NCI-H2029 (cell line): Measurements from ENCODE around the gene POLR1F.
A peak's percentile ranks its signal among the peaks of the same experiment; 100 is the strongest.
"Not testable (repeated sequence)": the region's sequence is repeated elsewhere in the genome, so short reads cannot be mapped to it uniquely, and the experiment has no call there.

ENCODE experiments used
- DNase-seq: peaks from one replicate; lab custom pipeline; 2025; lab: John Stamatoyannopoulos, UW

POLR1F gene

GRCh38 chr7:19708397-19709248 lies at the start of gene POLR1F:
TSS of gene POLR1F (minus strand) at chr7:19709037. CDS start at chr7:19709016, 21 bp downstream.
- DNase-seq, result peak; percentile 92

DNA sequence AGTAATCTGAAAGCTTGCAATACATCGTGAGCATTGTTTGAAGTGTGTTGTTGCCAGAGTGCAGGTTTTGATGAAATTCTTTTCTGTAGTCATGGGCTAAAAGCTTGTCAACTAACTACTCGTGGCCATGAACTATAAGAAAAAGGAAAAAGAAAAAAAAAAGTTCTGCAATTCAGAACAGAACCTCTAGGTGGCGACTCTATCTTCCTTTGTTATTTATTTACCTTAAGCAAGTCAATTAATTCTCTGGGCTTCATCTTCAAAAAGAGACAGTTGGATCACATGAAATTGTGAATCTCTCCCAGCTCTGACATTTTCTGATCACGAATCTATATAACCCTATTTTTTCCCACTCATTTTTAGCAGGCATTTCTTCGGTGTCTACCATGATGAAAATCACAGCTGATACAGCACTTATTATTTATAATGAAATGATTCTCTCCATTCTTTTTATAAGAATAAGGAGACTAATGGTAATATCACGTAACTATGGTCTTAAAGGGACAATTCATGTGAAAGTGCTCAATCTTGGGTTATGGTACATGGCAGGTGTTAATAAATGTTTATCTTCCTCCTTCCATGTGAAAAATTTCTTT lies 45.8 kb upstream of the POLR1F start:
- peak; percentile 35 for DNase-seq

GRCh38 chr7:19752020-19752419 lies 43.2 kb upstream of the POLR1F start:
- DNase-seq, result no peak

- DNase-seq, result no peak
Measured at GRCh38 chr7:19749658-19750057, 40.8 kb upstream of the POLR1F start.

DNA sequence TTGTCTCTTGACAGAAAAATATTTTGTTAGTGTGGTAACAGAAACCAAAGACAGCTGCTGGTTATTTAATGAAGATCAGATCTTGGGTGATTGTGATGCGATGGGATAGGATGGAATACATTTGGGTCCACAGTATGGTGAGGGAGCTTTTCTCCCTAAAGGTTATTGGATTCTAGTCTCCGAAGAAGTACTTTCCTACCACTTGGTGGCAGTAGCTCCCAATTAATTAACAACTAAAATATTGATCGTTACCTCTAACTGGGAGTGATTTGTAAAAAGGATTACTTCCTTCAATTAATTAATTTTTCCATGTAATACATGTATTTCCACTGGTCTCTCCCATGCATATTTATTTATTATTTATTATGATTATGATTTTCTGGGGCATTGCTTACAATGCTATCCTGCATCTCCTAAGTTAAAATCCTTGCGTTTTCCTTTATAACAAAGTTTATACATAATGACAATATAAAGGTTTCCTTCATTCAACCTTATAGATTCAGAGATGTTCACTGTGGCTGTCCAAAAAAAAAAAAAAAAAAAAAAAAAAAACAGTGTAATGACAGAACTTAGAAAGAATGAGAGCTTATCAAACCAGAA lies 39.0 kb upstream of the POLR1F start:
- DNase-seq, result peak; percentile 32

GRCh38 chr7:19744075-19744474 lies 35.2 kb upstream of the POLR1F start:
- DNase-seq, result no peak

- DNase-seq, result no peak
Measured at GRCh38 chr7:19728716-19729115, 19.9 kb upstream of the POLR1F start.

- no peak for DNase-seq
Measured at GRCh38 chr7:19725770-19726169, 16.9 kb upstream of the POLR1F start.

DNA sequence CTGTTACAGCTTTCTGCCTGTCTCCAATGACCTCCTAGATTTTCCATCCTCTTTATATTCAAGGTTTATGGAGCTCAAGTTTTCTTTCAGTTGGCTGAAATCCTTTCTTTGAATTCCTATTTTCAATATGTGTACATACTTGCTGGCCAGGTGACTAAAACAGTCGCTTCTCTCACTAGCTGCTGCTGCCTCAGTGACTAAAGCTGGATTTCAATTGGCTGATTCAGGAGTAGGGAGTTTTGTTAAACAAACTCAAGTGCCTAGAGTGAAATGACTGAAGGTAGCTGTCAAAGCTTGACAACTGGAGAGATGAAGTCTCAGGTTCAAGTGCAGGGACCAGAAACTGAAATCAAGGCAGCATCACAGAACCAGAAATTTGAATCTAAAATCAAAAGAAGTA lies 6.7 kb upstream of the POLR1F start:
- DNase-seq, result no peak

GRCh38 chr7:19713676-19714075 lies 4.8 kb upstream of the POLR1F start:
- peak; percentile 1 for DNase-seq

DNA sequence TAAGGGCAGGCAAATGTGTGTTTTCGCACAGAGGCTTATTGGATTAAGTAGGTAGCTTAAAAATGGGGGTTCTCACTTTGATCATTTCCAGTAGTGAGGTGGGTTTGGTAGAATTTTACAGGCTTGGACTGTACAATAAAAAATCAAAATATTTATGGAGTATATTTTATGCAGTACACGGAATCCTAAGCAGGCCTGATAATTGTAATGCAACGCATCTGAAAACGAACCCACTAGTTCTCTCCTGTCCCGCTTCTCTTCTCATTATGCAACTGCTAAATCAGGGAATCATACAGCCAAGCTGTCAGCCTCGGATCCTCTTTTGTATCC lies 377 bp upstream of the POLR1F start:
- DNase-seq, result no peak

GRCh38 chr7:19707240-19707639 lies 1.6 kb downstream of the POLR1F start:
- DNase-seq, result no peak

DNA sequence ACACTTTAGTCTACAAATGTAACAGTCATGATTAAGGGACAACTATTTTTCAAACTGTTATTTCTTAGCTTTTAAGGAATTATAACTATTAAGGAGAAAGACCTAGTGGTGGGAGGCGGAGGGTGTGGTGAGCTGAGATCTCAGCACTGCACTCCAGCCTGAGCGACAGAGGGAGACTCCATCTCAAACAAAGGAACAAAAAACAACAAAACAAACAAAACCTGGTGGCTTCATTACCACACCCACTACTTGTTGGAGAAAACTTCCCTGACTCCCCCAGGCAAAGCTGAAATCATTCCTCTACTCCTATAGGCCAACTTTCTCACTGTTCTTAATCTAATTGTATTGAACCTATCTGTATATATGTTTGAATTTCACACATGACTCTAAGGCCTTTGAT lies 3.2 kb downstream of the POLR1F start:
- DNase-seq, result no peak

DNA sequence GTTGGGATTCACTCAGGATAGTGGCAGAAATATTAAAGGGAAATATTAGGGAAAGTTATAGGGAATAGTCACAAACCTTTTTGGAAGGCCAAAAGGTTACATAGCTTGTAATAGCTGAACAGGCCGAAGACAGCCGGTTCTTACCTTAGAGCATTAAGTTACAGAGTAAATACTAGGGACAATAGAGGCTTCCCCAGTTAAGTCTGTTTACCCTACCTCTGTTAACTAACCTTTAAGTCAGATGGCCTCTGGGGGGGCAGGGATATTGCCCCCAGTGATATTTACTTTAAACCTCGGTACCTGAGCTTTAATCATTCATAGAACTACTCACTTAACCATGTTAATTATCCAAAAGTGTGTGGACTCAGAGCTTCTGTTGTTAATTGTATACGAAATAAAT lies 7.4 kb downstream of the POLR1F start:
- DNase-seq, result peak; percentile 66

- DNase-seq, result no peak
Measured at GRCh38 chr7:19700936-19701335, 7.9 kb downstream of the POLR1F start.

DNA sequence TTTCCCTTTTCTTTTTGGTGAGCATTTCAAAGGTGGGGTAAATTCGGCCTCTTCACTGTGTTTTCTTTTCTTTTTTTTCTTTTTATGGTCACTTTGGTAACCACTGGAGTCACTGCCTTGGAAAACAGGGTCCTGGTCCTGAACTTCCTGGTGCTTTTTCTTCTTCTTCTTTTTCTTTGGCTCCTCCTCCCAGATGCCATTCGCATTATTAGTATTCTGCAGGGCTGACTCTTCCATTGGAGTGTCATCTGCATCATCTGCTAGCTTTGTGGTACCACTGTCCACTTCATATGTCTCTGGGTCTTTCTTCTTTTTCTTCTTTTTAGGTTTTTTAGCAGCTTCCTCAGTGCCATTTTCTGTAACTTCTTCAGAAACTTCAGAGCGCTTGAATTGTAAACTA lies 10.5 kb downstream of the POLR1F start:
- DNase-seq, result no peak

- no peak for DNase-seq
Measured at GRCh38 chr7:19696926-19697325, 11.9 kb downstream of the POLR1F start.

DNA sequence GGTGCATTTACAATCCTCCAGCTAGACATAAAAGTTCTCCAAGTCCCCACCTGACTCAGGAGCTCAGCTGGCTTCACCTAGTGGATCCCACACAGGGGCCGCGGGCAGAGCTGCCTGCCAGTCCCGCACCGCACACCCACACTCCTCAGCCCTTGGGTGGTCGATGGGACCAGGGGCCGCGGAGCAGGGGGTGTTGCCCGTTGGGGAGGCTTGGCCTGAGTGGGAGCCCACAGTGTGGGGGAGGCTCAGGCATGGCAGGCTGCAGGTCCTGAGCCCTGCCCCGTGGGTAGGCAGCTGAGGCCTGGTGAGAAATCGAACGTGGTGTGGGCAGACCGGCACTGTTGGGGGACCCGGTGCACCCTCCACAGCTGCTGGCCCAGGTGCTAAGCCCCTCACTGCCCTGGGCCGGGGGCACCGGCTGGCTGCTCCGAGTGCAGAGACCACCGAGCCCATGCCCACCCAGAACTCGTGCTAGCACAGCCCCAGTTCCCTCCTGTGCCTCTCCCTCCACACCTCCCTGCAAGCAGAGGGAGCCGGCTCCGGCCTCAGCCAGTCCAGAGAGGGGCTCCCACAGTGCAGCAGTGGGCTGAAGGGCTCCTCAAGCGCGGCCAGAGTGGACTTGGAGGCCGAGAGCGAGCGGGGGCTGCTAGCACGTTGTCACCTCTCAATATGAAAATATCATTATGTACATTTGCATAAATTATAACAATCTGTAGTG lies 16.6 kb downstream of the POLR1F start:
- DNase-seq, result no peak

DNA sequence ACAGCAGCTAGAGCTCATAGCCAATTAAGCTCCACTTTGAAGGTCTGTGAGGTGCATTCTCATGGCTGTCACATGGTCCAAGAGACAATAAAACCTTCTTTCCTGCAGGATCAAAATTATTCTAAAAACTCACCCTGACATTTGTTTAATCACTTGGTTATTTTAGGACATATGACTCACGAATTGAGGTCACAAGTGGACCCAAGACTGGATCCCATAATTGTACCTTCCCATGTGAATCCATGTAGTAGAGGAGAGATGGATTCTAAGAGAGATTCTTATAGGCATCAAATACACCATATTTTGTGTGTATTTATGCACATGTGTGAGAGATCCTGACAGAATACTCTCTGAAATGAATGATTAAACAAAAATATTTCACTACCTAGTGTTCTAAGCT lies 18.1 kb downstream of the POLR1F start:
- no peak for DNase-seq

- DNase-seq, result not testable (repeated sequence)
Measured at GRCh38 chr7:19689130-19689529, 19.7 kb downstream of the POLR1F start.

DNA sequence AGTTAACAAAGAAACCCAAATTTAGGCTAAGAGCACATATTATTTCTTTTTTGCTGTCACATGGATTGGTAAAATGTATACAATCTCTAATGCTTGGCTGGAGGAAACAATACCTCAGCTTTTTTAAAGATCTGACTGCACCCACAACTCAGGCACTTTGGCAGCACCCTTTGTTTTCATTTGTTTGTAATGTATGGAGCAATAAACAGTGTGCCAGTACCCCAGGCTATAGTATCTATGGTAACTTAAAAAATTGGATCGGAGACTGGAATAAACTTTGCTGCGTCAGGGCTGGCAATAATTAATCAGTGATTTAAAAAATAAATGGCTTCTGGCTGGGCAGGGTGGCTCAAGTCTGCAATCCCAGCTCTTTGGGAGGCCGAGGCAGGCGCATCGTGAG lies 27.2 kb downstream of the POLR1F start:
- no peak for DNase-seq

GRCh38 chr7:19677180-19677579 lies 31.7 kb downstream of the POLR1F start:
- DNase-seq, result no peak

GRCh38 chr7:19675816-19676215 lies 33.0 kb downstream of the POLR1F start:
- no peak for DNase-seq
